ENCODE measurements around the gene TBC1D9. TPM values are rescaled to one million over a fixed set of nuclear protein-coding genes. Genes with fewer than 3 reads are reported as not detected.
"Not testable (repeated sequence)": the region's sequence is repeated elsewhere in the genome, so short reads cannot be mapped to it uniquely, and the experiment has no call there.

Gene TBC1D9
- total RNA-seq, 1 experiment from 2014 or later, result 12.5 TPM

DNA sequence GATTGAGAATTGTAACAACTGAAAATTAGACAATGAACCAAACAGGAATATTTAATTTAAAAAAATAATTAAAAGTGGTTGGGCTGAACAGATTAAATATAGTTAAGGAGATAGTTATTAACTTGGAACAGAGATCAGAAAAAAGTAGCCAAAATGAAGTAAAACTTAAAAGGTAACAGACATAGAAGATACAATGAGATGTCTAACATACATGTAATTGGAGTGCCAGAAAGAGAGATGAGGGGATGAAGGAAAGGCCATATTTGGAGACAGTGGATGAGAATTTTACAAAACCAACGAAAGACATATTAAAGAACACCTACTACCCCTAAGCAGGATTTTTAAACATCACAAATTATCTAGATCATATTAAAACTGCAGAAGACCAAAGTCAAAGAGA lies 8.0 kb downstream of the TBC1D9 start:
- no peak overlapping the region for H3K4me3 ChIP-seq (ENCODE audit: low read depth, low read length)
- Mint-ChIP-seq H3K27me3 (ENCODE audit: insufficient read depth, unreplicated experiment) (no peaks in the 10 kb centered on the region), H3K36me3 (ENCODE audit: insufficient read depth, unreplicated experiment) (peaks cover 7% of the 10 kb centered on the region), H3K9me3 (ENCODE audit: unreplicated experiment) (peaks cover 14% of the 10 kb centered on the region), H3K27ac (ENCODE audit: unreplicated experiment) (no peak overlapping the region), H3K4me3 (ENCODE audit: unreplicated experiment) (no peak overlapping the region), H3K4me1 (ENCODE audit: low read depth, unreplicated experiment) (peaks cover 10% of the 10 kb centered on the region)
- POLR2A ChIA-PET, result no interaction called here
- peaks cover 13% of the 10 kb centered on the region for H3K4me1 ChIP-seq
- no peaks in the 10 kb centered on the region for H3K27me3 ChIP-seq (replicated peaks; ENCODE audit: control insufficient read depth, insufficient read depth, low read length)
- H3K9me3 ChIP-seq, result peaks cover 8% of the 10 kb centered on the region; the same call in 1 of the 2 replicates
- DNase-seq, result no peak
- intact Hi-C loops (cut with micrococcal nuclease; ENCODE audit: unreplicated experiment), result no loop called here
- no peaks in the 10 kb centered on the region for H3K36me3 ChIP-seq (ENCODE audit: control insufficient read depth, insufficient read depth, low read length)
- CTCF ChIA-PET, result no interaction called here
- TF ChIP-seq, protein P1, sequence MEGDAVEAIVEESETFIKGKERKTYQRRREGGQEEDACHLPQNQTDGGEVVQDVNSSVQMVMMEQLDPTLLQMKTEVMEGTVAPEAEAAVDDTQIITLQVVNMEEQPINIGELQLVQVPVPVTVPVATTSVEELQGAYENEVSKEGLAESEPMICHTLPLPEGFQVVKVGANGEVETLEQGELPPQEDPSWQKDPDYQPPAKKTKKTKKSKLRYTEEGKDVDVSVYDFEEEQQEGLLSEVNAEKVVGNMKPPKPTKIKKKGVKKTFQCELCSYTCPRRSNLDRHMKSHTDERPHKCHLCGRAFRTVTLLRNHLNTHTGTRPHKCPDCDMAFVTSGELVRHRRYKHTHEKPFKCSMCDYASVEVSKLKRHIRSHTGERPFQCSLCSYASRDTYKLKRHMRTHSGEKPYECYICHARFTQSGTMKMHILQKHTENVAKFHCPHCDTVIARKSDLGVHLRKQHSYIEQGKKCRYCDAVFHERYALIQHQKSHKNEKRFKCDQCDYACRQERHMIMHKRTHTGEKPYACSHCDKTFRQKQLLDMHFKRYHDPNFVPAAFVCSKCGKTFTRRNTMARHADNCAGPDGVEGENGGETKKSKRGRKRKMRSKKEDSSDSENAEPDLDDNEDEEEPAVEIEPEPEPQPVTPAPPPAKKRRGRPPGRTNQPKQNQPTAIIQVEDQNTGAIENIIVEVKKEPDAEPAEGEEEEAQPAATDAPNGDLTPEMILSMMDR (IDR thresholded peaks at IDR 0.05; ENCODE audit: insufficient read depth in 1 of 2, low read depth in 1 of 2, low read length in 1 of 2, severe bottlenecking in 1 of 2, unreplicated experiment in 1 of 2), result no peak
- no TSS peak for BruUV-seq (replicated peaks)

DNA sequence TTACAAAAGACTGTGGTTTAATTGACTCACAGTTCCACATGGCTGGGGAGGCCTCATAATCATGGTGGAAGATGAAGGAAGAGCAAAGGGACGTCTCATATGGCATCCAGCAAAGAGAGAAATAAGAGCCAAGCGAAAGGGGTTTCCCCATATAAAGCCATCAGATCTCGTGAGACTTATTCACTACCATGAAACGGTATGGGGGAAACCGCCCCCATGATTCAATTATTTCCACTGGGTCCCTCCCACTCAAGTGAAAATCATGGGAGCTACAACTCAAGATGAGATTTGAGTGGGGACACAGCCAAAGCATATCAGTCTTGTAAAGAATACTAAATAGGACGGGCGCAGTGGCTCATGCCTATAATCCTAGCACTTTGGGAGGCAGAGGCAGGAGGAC lies 9.6 kb downstream of the TBC1D9 start:
- H3K27me3 Mint-ChIP-seq (ENCODE audit: insufficient read depth, unreplicated experiment); DNase-seq; H3K4me3 ChIP-seq (ENCODE audit: low read depth, low read length); CTCF ChIA-PET; BruUV-seq (replicated peaks); H3K27me3 ChIP-seq (replicated peaks; ENCODE audit: control insufficient read depth, insufficient read depth, low read length); H3K36me3 ChIP-seq (ENCODE audit: control insufficient read depth, insufficient read depth, low read length); intact Hi-C loops (cut with micrococcal nuclease; ENCODE audit: unreplicated experiment); POLR2A ChIA-PET; H3K4me3 Mint-ChIP-seq (ENCODE audit: unreplicated experiment); H3K36me3 Mint-ChIP-seq (ENCODE audit: insufficient read depth, unreplicated experiment); H3K27ac Mint-ChIP-seq (ENCODE audit: unreplicated experiment): not testable (repeated sequence)
- peaks cover 26% of the 10 kb centered on the region for H3K4me1 ChIP-seq
- Mint-ChIP-seq H3K9me3 (ENCODE audit: unreplicated experiment) (peaks cover 14% of the 10 kb centered on the region), H3K4me1 (ENCODE audit: low read depth, unreplicated experiment) (peaks cover 20% of the 10 kb centered on the region)
- peaks cover 11% of the 10 kb centered on the region for H3K9me3 ChIP-seq

DNA sequence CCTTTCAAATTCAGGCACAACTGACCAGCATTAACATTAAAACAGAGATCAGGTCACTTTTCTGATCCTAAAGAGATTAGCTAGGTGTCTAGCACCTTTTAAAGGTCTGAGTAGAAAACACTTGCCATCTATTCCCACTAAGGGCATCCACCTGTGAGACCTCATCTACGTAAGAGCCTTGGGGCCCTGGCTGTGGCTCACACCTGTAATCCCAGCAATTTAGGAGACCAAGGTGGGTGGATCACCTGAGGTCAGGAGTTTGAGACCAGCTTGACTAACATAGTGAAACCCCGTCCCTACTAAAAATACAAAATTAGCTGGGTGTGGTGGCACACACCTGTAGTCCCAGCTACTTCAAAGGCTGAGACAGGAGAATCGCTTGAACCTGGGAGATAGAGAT lies 11.8 kb downstream of the TBC1D9 start:
- Mint-ChIP-seq H3K4me1 (ENCODE audit: low read depth, unreplicated experiment) (peaks cover 28% of the 10 kb centered on the region), H3K36me3 (ENCODE audit: insufficient read depth, unreplicated experiment) (peaks cover 7% of the 10 kb centered on the region), H3K9me3 (ENCODE audit: unreplicated experiment) (peaks cover 14% of the 10 kb centered on the region), H3K27me3 (ENCODE audit: insufficient read depth, unreplicated experiment) (no peaks in the 10 kb centered on the region), H3K4me3 (ENCODE audit: unreplicated experiment) (no peak overlapping the region), H3K27ac (ENCODE audit: unreplicated experiment) (no peak overlapping the region)
- no peak for DNase-seq
- Histone ChIP-seq H3K4me1 (peaks cover 44% of the 10 kb centered on the region), H3K4me3 (ENCODE audit: low read depth, low read length) (no peak overlapping the region), H3K27me3 (replicated peaks; ENCODE audit: control insufficient read depth, insufficient read depth, low read length) (no peaks in the 10 kb centered on the region), H3K9me3 (peaks cover 10% of the 10 kb centered on the region), H3K36me3 (ENCODE audit: control insufficient read depth, insufficient read depth, low read length) (no peaks in the 10 kb centered on the region)
- intact Hi-C loops (cut with micrococcal nuclease; ENCODE audit: unreplicated experiment), result loop anchor here (5.0 kb wide), 2 partner anchors 62 to 147 kb away; no protein-coding TSS in a partner anchor
- CTCF ChIA-PET, result no interaction called here
- BruUV-seq (replicated peaks), result no TSS peak
- TF ChIP-seq, protein P1 (IDR thresholded peaks at IDR 0.05; ENCODE audit: insufficient read depth in 1 of 2, low read depth in 1 of 2, low read length in 1 of 2, severe bottlenecking in 1 of 2, unreplicated experiment in 1 of 2), result no peak
- POLR2A ChIA-PET, result no interaction called here

Measured in Caco-2 (cell line).